ENCODE results near the gene PNPLA6. TPM values are rescaled to one million over a fixed set of nuclear protein-coding genes. Genes with fewer than 3 reads are reported as not detected.

PNPLA6 gene
- polyA plus RNA-seq, 1 of the 3 experiments (the other 2 are of a cell fraction): 90.5 TPM

DNA sequence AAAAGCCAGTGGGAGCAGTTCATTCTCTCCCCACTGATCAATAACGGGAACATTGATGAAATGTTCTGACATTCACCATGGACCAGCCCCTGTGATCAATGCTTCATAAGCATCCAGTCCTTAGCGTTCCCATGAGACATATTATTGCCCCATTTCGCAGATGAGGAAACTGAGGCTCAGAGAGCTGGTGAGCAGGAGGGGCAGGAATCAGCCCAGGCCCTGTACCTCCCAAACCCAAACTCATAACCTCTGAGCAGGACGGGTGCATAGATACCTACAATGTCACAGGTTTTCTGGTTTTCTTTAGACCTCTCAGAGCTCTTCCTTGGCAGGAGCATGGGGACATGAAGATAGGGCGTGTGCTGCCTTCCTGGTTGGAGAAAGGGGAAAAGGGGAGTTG is 11.0 kb upstream of the PNPLA6 start (continued):
- TF ChIP-seq, protein P1, sequence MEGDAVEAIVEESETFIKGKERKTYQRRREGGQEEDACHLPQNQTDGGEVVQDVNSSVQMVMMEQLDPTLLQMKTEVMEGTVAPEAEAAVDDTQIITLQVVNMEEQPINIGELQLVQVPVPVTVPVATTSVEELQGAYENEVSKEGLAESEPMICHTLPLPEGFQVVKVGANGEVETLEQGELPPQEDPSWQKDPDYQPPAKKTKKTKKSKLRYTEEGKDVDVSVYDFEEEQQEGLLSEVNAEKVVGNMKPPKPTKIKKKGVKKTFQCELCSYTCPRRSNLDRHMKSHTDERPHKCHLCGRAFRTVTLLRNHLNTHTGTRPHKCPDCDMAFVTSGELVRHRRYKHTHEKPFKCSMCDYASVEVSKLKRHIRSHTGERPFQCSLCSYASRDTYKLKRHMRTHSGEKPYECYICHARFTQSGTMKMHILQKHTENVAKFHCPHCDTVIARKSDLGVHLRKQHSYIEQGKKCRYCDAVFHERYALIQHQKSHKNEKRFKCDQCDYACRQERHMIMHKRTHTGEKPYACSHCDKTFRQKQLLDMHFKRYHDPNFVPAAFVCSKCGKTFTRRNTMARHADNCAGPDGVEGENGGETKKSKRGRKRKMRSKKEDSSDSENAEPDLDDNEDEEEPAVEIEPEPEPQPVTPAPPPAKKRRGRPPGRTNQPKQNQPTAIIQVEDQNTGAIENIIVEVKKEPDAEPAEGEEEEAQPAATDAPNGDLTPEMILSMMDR (IDR thresholded peaks at IDR 0.05): no peak
- TF ChIP-seq EZH2phosphoT487 (IDR thresholded peaks at IDR 0.05; ENCODE audit: borderline replicate concordance, low read depth) (no peak), GABPA (IDR thresholded peaks at IDR 0.05; ENCODE audit: low read depth) (no peak), TCF12 (IDR thresholded peaks at IDR 0.05) (no peak), RFX5 (IDR thresholded peaks at IDR 0.05; ENCODE audit: low read length) (no peak)

- H4K20me1 ChIP-seq (ENCODE audit: insufficient read depth): no peaks in the 10 kb centered on the region
- no peak overlapping the region for H3K4me3 ChIP-seq (ENCODE audit: low read depth in 2 of 2, low read length in 1 of 2)
- ChIA-PET POLR2A (no interaction called here), CTCF (no interaction called here)
- H3K9me3 ChIP-seq: no peaks in the 10 kb centered on the region
- H3K4me2 ChIP-seq: no peak overlapping the region
- H2AFZ ChIP-seq (ENCODE audit: low read depth): no peak overlapping the region
- peaks cover 7% of the 10 kb centered on the region for H3K79me2 ChIP-seq (ENCODE audit: insufficient read depth)
- no peaks in the 10 kb centered on the region for H3K27me3 ChIP-seq (ENCODE audit: insufficient read depth)
- no peaks in the 10 kb centered on the region for H3K9me2 ChIP-seq
- WGBS (ENCODE audit: low lambda C conversion rate): 97% methylated on average over 14 of the region's 20 CpGs
- peaks cover 0 to 7% of the 10 kb centered on the region in 2 experiments for H3K36me3 ChIP-seq (replicated peaks in 1 of 2; ENCODE audit: control insufficient read depth in 1 of 2, insufficient read depth in 2 of 2, low read length in 1 of 2)
- TF ChIP-seq RAD21 (IDR thresholded peaks at IDR 0.05; ENCODE audit: low read length) (no peak), NFIC (IDR thresholded peaks at IDR 0.05; ENCODE audit: borderline replicate concordance) (no peak)
- peaks cover 12% of the 10 kb centered on the region for H3F3A ChIP-seq (replicated peaks; ENCODE audit: insufficient read depth)
- peaks cover 5 to 14% of the 10 kb centered on the region in 2 experiments; a peak in 2 of 4 replicates for H3K4me1 ChIP-seq (ENCODE audit: control insufficient read depth in 1 of 2, insufficient read depth in 2 of 2, low read depth in 1 of 2, low read length in 1 of 2)
- no peak for DNase-seq
- H3K27ac ChIP-seq (ENCODE audit: low read depth in 2 of 2, low read length in 1 of 2): no peak overlapping the region
- no peak overlapping the region for H3K9ac ChIP-seq
These were observed 10.4 kb upstream of the PNPLA6 start for GRCh38 chr19:7524992-7525739.

DNA sequence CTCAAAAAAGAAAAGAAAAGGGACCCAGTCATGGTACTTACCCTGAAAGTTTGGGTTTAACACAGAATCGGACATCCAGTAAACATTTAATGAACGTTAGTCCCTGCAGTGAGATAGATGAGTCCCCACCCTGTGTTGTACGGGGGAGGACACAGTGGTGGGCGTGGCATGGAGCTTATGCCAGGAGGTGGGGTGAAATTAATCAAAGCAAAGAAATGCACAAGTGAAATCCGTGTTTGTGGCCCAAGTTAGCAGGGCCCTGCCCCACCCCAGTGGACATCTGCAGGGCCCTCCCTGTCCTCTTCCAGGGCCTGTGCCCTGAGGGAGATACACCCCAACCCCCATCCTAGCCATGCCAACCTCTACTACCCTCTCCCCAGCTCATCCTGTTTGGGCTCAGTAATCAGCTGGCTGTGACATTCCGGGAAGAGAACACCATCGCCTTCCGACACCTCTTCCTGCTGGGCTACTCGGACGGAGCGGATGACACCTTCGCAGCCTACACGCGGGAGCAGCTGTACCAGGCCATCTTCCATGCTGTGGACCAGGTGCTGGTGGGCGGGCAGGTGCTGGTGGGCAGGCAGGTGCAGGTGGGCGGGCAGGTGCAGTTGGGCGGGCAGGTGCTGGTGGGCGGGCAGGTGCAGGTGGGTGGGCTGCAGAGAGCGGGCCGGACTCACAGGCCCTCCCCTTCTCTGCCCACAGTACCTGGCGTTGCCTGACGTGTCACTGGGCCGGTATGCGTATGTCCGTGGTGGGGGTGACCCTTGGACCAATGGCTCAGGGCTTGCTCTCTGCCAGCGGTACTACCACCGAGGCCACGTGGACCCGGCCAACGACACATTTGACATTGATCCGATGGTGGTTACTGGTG is 9.2 kb upstream of the PNPLA6 start:
- H3K9ac ChIP-seq: no peak overlapping the region
- peaks cover 6% of the 10 kb centered on the region for H3F3A ChIP-seq (replicated peaks; ENCODE audit: insufficient read depth)
- no peak overlapping the region for H3K27ac ChIP-seq (ENCODE audit: low read depth in 2 of 2, low read length in 1 of 2)
- no peaks in the 10 kb centered on the region for H4K20me1 ChIP-seq (ENCODE audit: insufficient read depth)
- H3K27me3 ChIP-seq (ENCODE audit: insufficient read depth): no peaks in the 10 kb centered on the region
- 87% methylated on average over 15 of the region's 31 CpGs for WGBS (ENCODE audit: low lambda C conversion rate)
- TF ChIP-seq TAF1 (IDR thresholded peaks at IDR 0.05; ENCODE audit: borderline replicate concordance, low read depth, low read length) (no peak), MAX (IDR thresholded peaks at IDR 0.05; ENCODE audit: low read depth) (no peak), NRF1 (IDR thresholded peaks at IDR 0.05; ENCODE audit: low read depth, low read length) (no peak), RCOR1 (IDR thresholded peaks at IDR 0.05; ENCODE audit: low read length) (no peak), JUND (IDR thresholded peaks at IDR 0.05) (no peak), ELF1 (IDR thresholded peaks at IDR 0.05) (no peak), TEAD4 (IDR thresholded peaks at IDR 0.05; ENCODE audit: borderline replicate concordance, insufficient read depth) (no peak), RXRA (IDR thresholded peaks at IDR 0.05; ENCODE audit: borderline replicate concordance, low read depth) (no peak), IRF3 (IDR thresholded peaks at IDR 0.05; ENCODE audit: low read depth, low read length) (no peak), RAD21 (IDR thresholded peaks at IDR 0.05; ENCODE audit: low read length) (no peak), EP300 (IDR thresholded peaks at IDR 0.05; ENCODE audit: borderline replicate concordance in 1 of 2, low read depth in 1 of 2, low read length in 1 of 2) (no peak), FOXJ3 (CRISPR knock-in tag; IDR thresholded peaks at IDR 0.05) (no peak), FOXM1 (IDR thresholded peaks at IDR 0.05; ENCODE audit: low read depth) (no peak)
- TF ChIP-seq, protein P2, sequence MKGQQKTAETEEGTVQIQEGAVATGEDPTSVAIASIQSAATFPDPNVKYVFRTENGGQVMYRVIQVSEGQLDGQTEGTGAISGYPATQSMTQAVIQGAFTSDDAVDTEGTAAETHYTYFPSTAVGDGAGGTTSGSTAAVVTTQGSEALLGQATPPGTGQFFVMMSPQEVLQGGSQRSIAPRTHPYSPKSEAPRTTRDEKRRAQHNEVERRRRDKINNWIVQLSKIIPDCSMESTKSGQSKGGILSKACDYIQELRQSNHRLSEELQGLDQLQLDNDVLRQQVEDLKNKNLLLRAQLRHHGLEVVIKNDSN (IDR thresholded peaks at IDR 0.05; ENCODE audit: borderline replicate concordance, low read depth): no peak
- H2AFZ ChIP-seq (ENCODE audit: low read depth): no peak overlapping the region
- H3K4me3 ChIP-seq (ENCODE audit: low read depth in 2 of 2, low read length in 1 of 2): no peak overlapping the region
- no peak overlapping the region for H3K4me2 ChIP-seq
- POLR2A ChIA-PET: interaction anchor here (0.7 kb wide), 1 partner anchor 10 kb away, joined by 3 read pairs; no protein-coding TSS in a partner anchor
- peaks cover 7% of the 10 kb centered on the region for H3K79me2 ChIP-seq (ENCODE audit: insufficient read depth)
- no peaks in the 10 kb centered on the region for H3K9me2 ChIP-seq
- H3K9me3 ChIP-seq: no peaks in the 10 kb centered on the region
- DNase-seq: no peak
- H3K4me1 ChIP-seq (ENCODE audit: control insufficient read depth in 1 of 2, insufficient read depth in 2 of 2, low read depth in 1 of 2, low read length in 1 of 2): peaks cover 5 to 14% of the 10 kb centered on the region in 2 experiments; a peak in 2 of 4 replicates
- peaks cover 0 to 3% of the 10 kb centered on the region in 2 experiments for H3K36me3 ChIP-seq (replicated peaks in 1 of 2; ENCODE audit: control insufficient read depth in 1 of 2, insufficient read depth in 2 of 2, low read length in 1 of 2)
- CTCF ChIA-PET: no interaction called here
